SK-N-SH treated with all-trans-retinoic acid at 6 μM for 48 hours (cell line): ENCODE data around the gene ZBBX.

ENCODE experiments used
- ATAC-seq: fragments of 200-7000 bp; cut with Tn5 transposase; 3 replicates; pipeline ENCODE4 v1.9.1; 2020; ENCODE audit warnings: mild to moderate bottlenecking, moderate library complexity
- BACH2 ChIP-seq: fragments of 250-450 bp; sonication (Bioruptor Pico); IDR thresholded peaks from 2 replicates; pipeline ENCODE4 v1.9.0; 2021; ENCODE audit warnings: mild to moderate bottlenecking, borderline replicate concordance
- CREB5 ChIP-seq: fragments of 250-450 bp; sonication (Bioruptor Pico); IDR thresholded peaks from 2 replicates; pipeline ENCODE4 v1.5.1; 2020; ENCODE audit warnings: low read depth, mild to moderate bottlenecking, moderate library complexity
- CSDC2 ChIP-seq: fragments of 250-450 bp; sonication (Bioruptor Pico); IDR thresholded peaks from 2 replicates; pipeline ENCODE4 v1.5.0; 2020; ENCODE audit warnings: mild to moderate bottlenecking, moderate library complexity
- CSRNP3 ChIP-seq: fragments of 250-450 bp; sonication (Bioruptor Pico); IDR thresholded peaks from 2 replicates; pipeline ENCODE4 v1.5.1; 2021; ENCODE audit warnings: mild to moderate bottlenecking, moderate library complexity
- ESRRG ChIP-seq: fragments of 250-450 bp; sonication (Bioruptor Pico); IDR thresholded peaks from 2 replicates; pipeline ENCODE4 v1.6.1; 2021; ENCODE audit warnings: mild to moderate bottlenecking
- GLIS3 ChIP-seq: fragments of 250-450 bp; sonication (Bioruptor Pico); IDR thresholded peaks from 2 replicates; pipeline ENCODE4 v1.5.0; 2020; ENCODE audit warnings: mild to moderate bottlenecking, moderate library complexity
- ISL1 ChIP-seq: fragments of 250-450 bp; sonication (Bioruptor Pico); IDR thresholded peaks from 2 replicates; pipeline ENCODE4 v2.1.2; 2022; ENCODE audit warnings: mild to moderate bottlenecking, moderate library complexity
- OSR1 ChIP-seq: fragments of 250-450 bp; sonication (Bioruptor Pico); IDR thresholded peaks from 2 replicates; pipeline ENCODE4 v1.8.0; 2022; ENCODE audit warnings: moderate library complexity, mild to moderate bottlenecking, inconsistent platforms
- PATZ1 ChIP-seq: fragments of 250-450 bp; sonication (Bioruptor Pico); IDR thresholded peaks from 2 replicates; pipeline ENCODE4 v1.8.0; 2020; ENCODE audit warnings: mild to moderate bottlenecking, moderate library complexity, borderline replicate concordance
- POU6F1 ChIP-seq: fragments of 250-450 bp; sonication (Bioruptor Pico); IDR thresholded peaks from 2 replicates; pipeline ENCODE4 v1.8.0; 2021; ENCODE audit warnings: low read depth, mild to moderate bottlenecking, moderate library complexity, borderline replicate concordance
- PPARA ChIP-seq: fragments of 250-450 bp; sonication (Bioruptor Pico); IDR thresholded peaks from 2 replicates; pipeline ENCODE4 v1.5.0; 2020; ENCODE audit warnings: mild to moderate bottlenecking, borderline replicate concordance
- RARB ChIP-seq: fragments of 250-450 bp; sonication (Bioruptor Pico); IDR thresholded peaks from 2 replicates; pipeline ENCODE4 v1.8.0; 2021; ENCODE audit warnings: mild to moderate bottlenecking, moderate library complexity
- SNAI2 ChIP-seq: fragments of 250-450 bp; sonication (Bioruptor Pico); IDR thresholded peaks from 2 replicates; pipeline ENCODE4 v1.5.0; 2020; ENCODE audit warnings: mild to moderate bottlenecking, moderate library complexity
- TCF4 ChIP-seq: fragments of 250-450 bp; sonication (Bioruptor Pico); IDR thresholded peaks from 2 replicates; pipeline ENCODE4 v1.8.0; 2021; ENCODE audit warnings: mild to moderate bottlenecking, moderate library complexity, borderline replicate concordance
- TOX ChIP-seq: fragments of 250-450 bp; sonication (Bioruptor Pico); IDR thresholded peaks from 2 replicates; pipeline ENCODE4 v1.8.0; 2021; ENCODE audit warnings: mild to moderate bottlenecking, moderate library complexity, borderline replicate concordance
- TSHZ2 ChIP-seq: fragments of 250-450 bp; sonication (Bioruptor Pico); IDR thresholded peaks from 2 replicates; pipeline ENCODE4 v1.5.0; 2020; ENCODE audit warnings: mild to moderate bottlenecking, moderate library complexity
- ZC3H10 ChIP-seq: fragments of 250-450 bp; sonication (Bioruptor Pico); IDR thresholded peaks from 2 replicates; pipeline ENCODE4 v1.5.1; 2021; ENCODE audit warnings: mild to moderate bottlenecking, moderate library complexity
- ZFP3 ChIP-seq: fragments of 250-450 bp; sonication (Bioruptor Pico); IDR thresholded peaks from 2 replicates; pipeline ENCODE4 v1.5.0; 2020; ENCODE audit warnings: mild to moderate bottlenecking, moderate library complexity
- ZFP30 ChIP-seq: fragments of 450-650 bp; formaldehyde crosslinking; IDR thresholded peaks from 2 replicates; pipeline ENCODE4 v1.5.0; 2022; ENCODE audit warnings: mild to moderate bottlenecking, moderate library complexity
- ZNF70 ChIP-seq: fragments of 450-650 bp; formaldehyde crosslinking; IDR thresholded peaks from 2 replicates; pipeline ENCODE4 v1.5.0; 2020; ENCODE audit warnings: mild to moderate bottlenecking, moderate library complexity
- ZNF8 ChIP-seq: fragments of 450-650 bp; formaldehyde crosslinking; IDR thresholded peaks from 2 replicates; pipeline ENCODE4 v1.5.0; 2020; ENCODE audit warnings: mild to moderate bottlenecking, moderate library complexity

The ZBBX gene

GRCh38 chr3:167241048-167241845 lies 138.8 kb downstream of the ZBBX start:
- no peak for TF ChIP-seq OSR1 (CRISPR knock-in tag)
- TF ChIP-seq PATZ1 (CRISPR knock-in tag) = no peak
- no peak for TF ChIP-seq PPARA (CRISPR knock-in tag)
- no peak for TF ChIP-seq GLIS3 (CRISPR knock-in tag)
- TF ChIP-seq ZFP3 (CRISPR knock-in tag) = no peak
- TF ChIP-seq ZC3H10 = no peak
- TF ChIP-seq CREB5 (CRISPR knock-in tag) = no peak
- no peak for TF ChIP-seq POU6F1 (CRISPR knock-in tag)
- TF ChIP-seq TCF4 (CRISPR knock-in tag) = no peak
- no peak for TF ChIP-seq CSRNP3 (CRISPR knock-in tag)
- no peak for TF ChIP-seq SNAI2
- TF ChIP-seq ZFP30 (CRISPR knock-in tag) = no peak
- no peak for TF ChIP-seq ESRRG
- no peak for TF ChIP-seq CSDC2 (CRISPR knock-in tag)
- no peak for TF ChIP-seq BACH2
- no peak for TF ChIP-seq ZNF8 (CRISPR knock-in tag)
- TF ChIP-seq TOX = no peak
- TF ChIP-seq ISL1 (CRISPR knock-in tag) = no peak
- no peak for TF ChIP-seq TSHZ2 (CRISPR knock-in tag)
- no peak for ATAC-seq

- TF ChIP-seq CSDC2 (CRISPR knock-in tag) (no peak), ZFP3 (CRISPR knock-in tag) (no peak), BACH2 (no peak), TOX (peak; percentile 49; the same call in 1 of the 2 replicates), PATZ1 (CRISPR knock-in tag) (no peak), ZNF70 (CRISPR knock-in tag) (no peak), ZC3H10 (peak; percentile 60; the same call in 1 of the 2 replicates), POU6F1 (CRISPR knock-in tag) (no peak), OSR1 (CRISPR knock-in tag) (no peak), RARB (no peak), ESRRG (no peak), ZFP30 (CRISPR knock-in tag) (no peak)
- ATAC-seq = peak; percentile 94
Measured at GRCh38 chr3:167228135-167228534, 152.0 kb downstream of the ZBBX start.
